Measurements from ENCODE around the gene LHPP.

The LHPP gene

DNA sequence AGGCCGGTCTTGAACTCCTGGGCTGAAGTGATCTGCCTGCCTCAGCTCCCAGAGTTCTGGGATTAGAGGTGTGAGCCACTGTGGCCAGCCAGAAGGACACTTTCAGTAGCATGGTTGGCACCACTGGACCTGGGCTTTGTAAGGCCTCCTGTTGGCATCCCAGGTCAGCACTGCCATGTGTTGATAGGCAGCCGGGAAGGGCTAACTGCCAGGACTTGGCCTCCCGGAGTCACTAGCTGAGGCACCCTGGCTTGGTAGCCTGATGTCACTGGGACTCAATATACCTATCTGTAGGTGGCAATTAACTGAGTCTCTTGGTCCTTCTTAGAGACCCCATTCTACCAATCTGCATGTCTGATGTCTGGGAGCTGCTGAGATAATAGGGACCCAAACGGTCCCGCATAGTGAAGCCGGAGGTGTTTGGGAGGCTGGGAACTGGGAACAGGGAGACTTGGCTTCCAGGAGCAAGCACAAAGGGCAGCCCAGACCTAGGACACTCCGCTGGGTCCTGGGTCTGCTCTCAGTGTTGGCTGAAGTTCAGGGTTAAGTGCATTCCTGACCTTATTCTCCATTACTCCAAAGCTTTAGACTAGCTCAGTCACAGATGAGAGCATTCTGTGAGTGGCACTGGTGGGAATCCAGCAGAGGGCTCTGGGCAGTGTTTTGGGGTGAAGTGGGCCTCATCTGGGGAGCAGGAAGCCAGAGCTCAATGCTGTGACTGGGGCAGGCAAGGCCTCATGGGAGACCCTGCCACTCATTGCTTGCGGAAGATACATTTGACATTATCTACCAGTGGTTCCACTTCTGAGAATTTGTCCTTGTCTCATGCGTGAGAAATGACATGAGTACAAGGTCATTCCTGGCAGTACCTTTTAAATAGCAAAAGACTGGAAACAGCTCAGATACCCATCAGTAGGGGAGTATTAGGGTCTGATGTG, 2.7 kb downstream of the LHPP start:
- no peaks in the 10 kb centered on the region for H3K4me1 ChIP-seq (ENCODE audit: insufficient read depth, poor library complexity, severe bottlenecking)
- H3K9me3 ChIP-seq (ENCODE audit: severe bottlenecking): no peaks in the 10 kb centered on the region
- ATAC-seq (ENCODE audit: low read depth): no peak
- H3K27ac ChIP-seq (ENCODE audit: poor library complexity, severe bottlenecking): no peak overlapping the region
- no peak overlapping the region for H3K4me3 ChIP-seq (ENCODE audit: severe bottlenecking)
- H3K27me3 ChIP-seq (ENCODE audit: insufficient read depth, poor library complexity, severe bottlenecking): no peaks in the 10 kb centered on the region
- H3K36me3 ChIP-seq (ENCODE audit: low read depth): no peaks in the 10 kb centered on the region
- TF ChIP-seq, protein P1, sequence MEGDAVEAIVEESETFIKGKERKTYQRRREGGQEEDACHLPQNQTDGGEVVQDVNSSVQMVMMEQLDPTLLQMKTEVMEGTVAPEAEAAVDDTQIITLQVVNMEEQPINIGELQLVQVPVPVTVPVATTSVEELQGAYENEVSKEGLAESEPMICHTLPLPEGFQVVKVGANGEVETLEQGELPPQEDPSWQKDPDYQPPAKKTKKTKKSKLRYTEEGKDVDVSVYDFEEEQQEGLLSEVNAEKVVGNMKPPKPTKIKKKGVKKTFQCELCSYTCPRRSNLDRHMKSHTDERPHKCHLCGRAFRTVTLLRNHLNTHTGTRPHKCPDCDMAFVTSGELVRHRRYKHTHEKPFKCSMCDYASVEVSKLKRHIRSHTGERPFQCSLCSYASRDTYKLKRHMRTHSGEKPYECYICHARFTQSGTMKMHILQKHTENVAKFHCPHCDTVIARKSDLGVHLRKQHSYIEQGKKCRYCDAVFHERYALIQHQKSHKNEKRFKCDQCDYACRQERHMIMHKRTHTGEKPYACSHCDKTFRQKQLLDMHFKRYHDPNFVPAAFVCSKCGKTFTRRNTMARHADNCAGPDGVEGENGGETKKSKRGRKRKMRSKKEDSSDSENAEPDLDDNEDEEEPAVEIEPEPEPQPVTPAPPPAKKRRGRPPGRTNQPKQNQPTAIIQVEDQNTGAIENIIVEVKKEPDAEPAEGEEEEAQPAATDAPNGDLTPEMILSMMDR (IDR thresholded peaks at IDR 0.05; ENCODE audit: poor library complexity, severe bottlenecking): no peak
- no peak for DNase-seq (ENCODE audit: low spot score)

DNA sequence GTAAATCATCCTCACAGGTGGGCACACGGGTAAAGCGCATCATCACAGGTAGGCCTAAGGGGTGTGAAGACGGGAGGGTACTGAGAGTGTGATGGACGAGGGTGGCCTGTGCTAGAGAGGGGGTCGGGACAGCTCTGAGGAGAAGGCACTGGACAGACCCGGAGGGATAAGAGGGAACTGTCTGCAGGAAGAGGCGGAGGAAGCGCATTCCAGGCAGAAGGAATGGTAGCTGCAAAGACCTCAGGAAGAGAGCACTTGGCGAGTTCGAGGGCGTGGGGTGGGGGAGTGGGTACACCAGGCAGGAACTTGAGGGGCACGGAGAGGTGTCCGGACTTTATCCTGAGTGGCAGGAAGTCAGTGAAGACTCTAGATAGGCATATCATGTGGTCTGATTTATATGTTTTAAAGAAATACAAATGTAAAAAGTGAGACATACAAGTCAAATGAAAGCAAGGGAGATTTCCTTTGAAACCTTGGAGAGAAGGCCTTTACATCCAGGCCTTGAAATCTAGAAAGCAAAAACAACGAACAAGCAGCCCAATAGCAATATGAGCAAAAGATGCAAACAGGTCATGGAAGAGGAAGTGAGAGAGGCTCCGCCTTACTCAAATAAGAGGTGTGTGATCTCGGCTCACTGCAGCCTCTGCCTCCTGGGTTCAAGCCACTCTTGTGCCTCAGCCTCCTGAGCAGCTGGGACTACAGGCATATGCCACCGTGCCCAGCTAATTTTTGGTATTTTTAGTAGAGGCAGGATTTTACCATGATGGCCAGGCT, 3.6 kb downstream of the LHPP start:
- Histone ChIP-seq H3K27me3 (ENCODE audit: insufficient read depth, poor library complexity, severe bottlenecking) (no peaks in the 10 kb centered on the region), H3K4me1 (ENCODE audit: insufficient read depth, poor library complexity, severe bottlenecking) (no peaks in the 10 kb centered on the region), H3K36me3 (ENCODE audit: low read depth) (no peaks in the 10 kb centered on the region), H3K4me3 (ENCODE audit: severe bottlenecking) (no peak overlapping the region), H3K9me3 (ENCODE audit: severe bottlenecking) (no peaks in the 10 kb centered on the region), H3K27ac (ENCODE audit: poor library complexity, severe bottlenecking) (no peak overlapping the region)
- ATAC-seq (ENCODE audit: low read depth): no peak
- TF ChIP-seq, protein P1 (IDR thresholded peaks at IDR 0.05; ENCODE audit: poor library complexity, severe bottlenecking): no peak
- DNase-seq (ENCODE audit: low spot score): no peak

DNA sequence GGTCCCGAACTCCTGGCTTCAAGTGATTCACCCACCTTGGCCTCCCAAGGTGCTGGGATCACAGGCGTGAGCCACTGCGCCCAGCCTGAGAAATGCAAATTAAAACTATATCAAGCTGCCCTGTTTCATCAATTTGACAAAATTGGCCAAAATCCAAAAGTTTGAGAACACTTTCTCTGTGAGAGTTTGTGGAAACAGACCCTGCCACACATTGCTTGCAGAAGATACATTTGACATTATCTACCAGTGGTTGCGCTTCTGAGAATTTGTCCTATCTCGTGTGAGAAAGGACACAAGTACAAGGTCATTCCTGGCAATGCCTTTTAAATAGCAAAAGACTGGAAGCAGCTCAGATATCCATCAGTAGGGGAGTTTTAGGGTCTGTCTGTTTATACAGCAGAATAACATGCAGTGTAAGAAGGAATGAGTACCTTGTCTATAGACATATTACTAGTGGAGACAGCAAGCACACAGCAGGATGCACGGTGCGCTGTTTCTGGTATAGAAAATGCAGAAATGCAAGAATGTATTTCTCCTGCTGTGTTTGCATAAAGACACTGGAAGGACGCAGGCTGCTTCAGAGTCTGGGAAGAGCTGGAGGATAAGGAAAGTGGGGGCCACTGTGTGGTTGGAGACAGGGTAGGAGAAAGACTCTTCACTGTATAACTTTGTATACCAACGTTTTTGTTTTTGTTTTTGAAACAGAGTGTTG, 4.3 kb downstream of the LHPP start:
- Histone ChIP-seq H3K9me3 (ENCODE audit: severe bottlenecking) (no peaks in the 10 kb centered on the region), H3K27me3 (ENCODE audit: insufficient read depth, poor library complexity, severe bottlenecking) (no peaks in the 10 kb centered on the region), H3K36me3 (ENCODE audit: low read depth) (no peaks in the 10 kb centered on the region), H3K27ac (ENCODE audit: poor library complexity, severe bottlenecking) (no peak overlapping the region), H3K4me3 (ENCODE audit: severe bottlenecking) (no peak overlapping the region), H3K4me1 (ENCODE audit: insufficient read depth, poor library complexity, severe bottlenecking) (no peaks in the 10 kb centered on the region)
- TF ChIP-seq, protein P1 (IDR thresholded peaks at IDR 0.05; ENCODE audit: poor library complexity, severe bottlenecking): no peak
- ATAC-seq (ENCODE audit: low read depth) (no peak), DNase-seq (ENCODE audit: low spot score) (no peak)

DNA sequence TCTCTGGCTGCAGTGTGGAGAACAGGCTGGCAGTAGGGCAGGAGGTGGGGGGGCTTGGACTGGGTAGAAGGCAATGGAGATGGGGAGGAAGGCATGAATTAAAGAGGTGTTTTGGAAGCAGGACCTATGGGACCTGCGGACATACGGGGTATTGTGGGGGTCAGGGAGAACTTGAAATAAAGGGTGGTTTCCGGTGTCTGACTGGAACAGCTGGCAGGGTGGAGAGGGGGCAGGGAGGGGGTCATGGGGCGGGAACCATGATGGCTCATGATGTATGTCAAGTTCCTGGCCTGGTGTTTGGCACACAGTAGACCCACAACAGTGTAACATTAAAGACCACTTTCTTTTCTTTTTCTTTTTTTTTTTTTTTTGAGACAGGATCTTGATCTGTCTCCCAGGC, 5.5 kb downstream of the LHPP start:
- no peak for ATAC-seq (ENCODE audit: low read depth)
- Histone ChIP-seq H3K4me1 (ENCODE audit: insufficient read depth, poor library complexity, severe bottlenecking) (no peaks in the 10 kb centered on the region), H3K27ac (ENCODE audit: poor library complexity, severe bottlenecking) (no peak overlapping the region), H3K9me3 (ENCODE audit: severe bottlenecking) (no peaks in the 10 kb centered on the region), H3K4me3 (ENCODE audit: severe bottlenecking) (no peak overlapping the region), H3K36me3 (ENCODE audit: low read depth) (no peaks in the 10 kb centered on the region), H3K27me3 (ENCODE audit: insufficient read depth, poor library complexity, severe bottlenecking) (no peaks in the 10 kb centered on the region)
- no peak for DNase-seq (ENCODE audit: low spot score)
- TF ChIP-seq, protein P1 (IDR thresholded peaks at IDR 0.05; ENCODE audit: poor library complexity, severe bottlenecking): no peak
